Right renal pelvis (tissue), 4 donors: ENCODE measurements around the gene ALG1. TPM values are rescaled to one million over a fixed set of nuclear protein-coding genes. Genes with fewer than 3 reads are reported as not detected.

Experiments
- DNase-seq, 4 donors: peaks; one replicate each; pipeline ENCODE4 v3.0.0-alpha.2; 2013; ENCODE audit warnings: low read depth in 4 of 4, low spot score in 3 of 4, missing footprints in 1 of 4
- polyA plus RNA-seq, 4 donors: library from polyadenylated mRNA; unstranded; fragments of 120-200 nt; gene quantifications; one replicate each; pipeline ENCODE4 v1.2.1, GENCODE V29; 2013; ENCODE audit not compliant: insufficient read length in 4 of 4

The ALG1 gene, protein sequence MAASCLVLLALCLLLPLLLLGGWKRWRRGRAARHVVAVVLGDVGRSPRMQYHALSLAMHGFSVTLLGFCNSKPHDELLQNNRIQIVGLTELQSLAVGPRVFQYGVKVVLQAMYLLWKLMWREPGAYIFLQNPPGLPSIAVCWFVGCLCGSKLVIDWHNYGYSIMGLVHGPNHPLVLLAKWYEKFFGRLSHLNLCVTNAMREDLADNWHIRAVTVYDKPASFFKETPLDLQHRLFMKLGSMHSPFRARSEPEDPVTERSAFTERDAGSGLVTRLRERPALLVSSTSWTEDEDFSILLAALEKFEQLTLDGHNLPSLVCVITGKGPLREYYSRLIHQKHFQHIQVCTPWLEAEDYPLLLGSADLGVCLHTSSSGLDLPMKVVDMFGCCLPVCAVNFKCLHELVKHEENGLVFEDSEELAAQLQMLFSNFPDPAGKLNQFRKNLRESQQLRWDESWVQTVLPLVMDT
- 10 to 100 TPM; 24.3 to 27.2 (median 24.4) TPM for polyA plus RNA-seq

DNA sequence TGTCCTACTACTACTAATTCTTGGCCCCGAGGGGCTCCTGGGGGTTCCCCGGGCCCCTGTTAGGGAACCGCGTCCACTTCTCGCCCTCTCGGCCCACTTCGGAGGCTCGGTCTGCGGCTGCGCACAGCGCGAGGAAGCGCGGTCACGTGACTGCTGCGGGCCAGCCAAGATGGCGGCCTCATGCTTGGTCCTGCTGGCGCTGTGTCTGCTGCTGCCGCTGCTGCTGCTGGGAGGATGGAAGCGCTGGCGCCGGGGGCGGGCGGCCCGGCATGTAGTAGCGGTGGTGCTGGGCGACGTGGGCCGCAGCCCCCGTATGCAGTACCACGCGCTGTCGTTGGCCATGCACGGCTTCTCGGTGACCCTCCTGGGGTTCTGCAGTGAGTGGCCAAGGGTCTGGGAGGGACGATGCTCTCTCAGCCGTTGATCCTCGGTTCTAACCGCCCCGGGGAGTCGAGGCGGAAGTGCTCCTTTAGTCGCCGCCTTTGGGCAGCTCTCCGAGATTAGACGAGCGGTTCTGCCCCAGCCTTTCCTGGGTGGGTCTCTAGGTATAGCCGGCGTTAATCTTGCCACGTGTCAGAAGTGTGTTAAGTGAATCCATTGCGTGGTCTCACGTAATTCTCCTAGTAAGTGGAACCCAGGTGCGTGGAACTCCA, at the start of gene ALG1:
TSS of gene ALG1 (plus strand) at position 163 of the 653 bp plus-strand sequence. CDS start at position 170, 7 bp downstream.
- DNase-seq, result peak; percentile 77 to 84 (median 78)

DNA sequence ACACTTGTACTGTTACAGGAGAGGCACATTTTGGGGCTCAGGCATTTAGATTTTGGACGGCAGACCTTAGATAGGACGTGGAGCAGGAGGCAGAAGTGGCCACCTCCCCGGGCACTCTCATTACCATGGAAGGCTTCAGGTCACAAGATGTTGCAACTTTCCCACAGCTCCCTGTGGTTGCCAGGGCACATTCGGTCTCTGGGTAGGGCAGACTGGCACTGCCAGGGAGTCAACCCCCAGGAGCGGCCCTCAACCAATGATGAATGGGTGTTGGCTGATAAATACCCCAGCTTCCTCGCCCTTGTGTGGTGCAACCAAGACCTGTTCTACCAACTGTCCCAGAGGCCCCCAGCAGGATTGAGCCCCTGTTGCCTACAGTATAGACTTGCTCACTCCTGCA, 49.1 kb upstream of the ALG1 start:
- no peak for DNase-seq

DNA sequence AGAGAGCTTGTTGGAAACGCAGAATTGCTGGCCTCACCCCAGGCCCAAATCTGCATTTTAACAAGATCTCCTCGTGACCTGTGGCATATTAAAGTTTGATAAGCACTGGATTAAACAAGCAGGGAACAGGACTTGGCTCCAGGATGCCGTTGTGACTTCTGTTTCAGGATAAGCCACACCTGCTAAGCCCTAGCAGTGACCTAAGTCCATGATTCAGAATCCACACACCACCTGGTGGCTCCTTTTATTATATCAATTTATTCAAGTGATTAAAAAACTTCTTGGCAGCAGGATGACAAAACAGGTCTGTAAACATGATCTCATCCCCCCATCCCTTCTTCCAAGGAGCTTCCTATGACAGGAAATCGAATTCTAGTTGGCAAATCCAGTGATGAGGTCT, 47.0 kb upstream of the ALG1 start:
- no peak for DNase-seq

DNA sequence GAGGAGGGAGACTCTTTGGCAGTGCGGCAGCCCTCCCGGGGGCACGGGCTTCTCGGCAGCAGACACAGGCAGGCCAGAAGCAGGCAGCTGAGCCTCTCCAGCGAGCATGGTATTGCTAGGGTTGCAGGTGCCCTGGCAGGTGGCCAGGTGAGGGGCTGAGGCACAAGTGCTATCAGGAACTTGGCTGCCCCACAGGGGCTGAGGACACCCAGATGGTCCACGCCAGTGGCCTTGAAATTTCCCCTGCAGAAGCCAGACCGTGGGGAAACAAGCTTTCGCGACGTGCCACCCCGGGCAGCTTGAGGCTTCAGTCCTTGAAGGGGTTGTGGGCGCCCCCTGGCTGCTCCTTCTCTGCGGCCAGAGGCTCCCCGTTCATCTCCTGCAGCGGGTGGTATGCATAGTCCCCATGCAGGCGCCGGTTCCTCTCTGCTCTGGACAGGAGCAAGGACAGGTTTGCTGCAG, 46.4 kb upstream of the ALG1 start:
- DNase-seq, result no peak

DNA sequence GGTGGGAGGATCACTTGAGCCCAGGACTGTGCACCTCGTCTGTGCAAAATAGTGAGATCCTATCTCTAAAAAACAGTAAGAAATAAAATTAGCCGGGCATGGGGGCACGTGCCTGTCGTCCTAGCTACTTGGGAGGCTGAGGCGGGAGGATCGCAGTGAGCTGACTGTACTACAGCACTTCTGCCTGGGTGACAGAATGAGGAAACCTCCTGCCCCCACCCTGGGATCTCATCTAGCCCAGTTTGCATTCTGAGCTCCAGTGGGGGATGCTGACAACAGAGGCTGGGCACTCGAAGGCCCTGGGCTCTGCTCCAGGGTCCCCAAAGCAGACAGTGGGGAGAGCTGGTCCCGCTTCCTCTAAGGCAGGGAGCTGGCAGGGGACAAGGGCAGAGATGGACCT, 45.0 kb upstream of the ALG1 start:
- no peak for DNase-seq

DNA sequence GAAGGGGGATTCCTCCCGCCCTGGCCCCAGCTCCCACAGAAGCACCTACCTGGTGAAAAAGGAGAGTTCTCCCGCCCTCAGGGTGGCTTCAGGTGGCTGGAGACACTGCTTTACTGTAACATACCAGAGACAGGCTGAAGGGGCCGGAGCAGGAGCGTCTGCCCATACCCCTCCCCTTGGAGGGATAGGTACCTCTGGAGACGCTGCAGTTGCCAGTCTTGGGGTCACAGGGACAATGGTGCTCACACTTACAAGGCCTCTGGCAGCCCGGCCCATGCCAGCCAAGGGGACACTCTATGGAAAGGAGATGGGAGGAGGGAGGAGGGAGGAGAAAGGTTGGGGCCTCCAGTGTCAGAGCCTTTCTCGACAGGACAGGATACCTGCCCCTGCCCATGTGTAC, 44.6 kb upstream of the ALG1 start:
- DNase-seq, result no peak

DNA sequence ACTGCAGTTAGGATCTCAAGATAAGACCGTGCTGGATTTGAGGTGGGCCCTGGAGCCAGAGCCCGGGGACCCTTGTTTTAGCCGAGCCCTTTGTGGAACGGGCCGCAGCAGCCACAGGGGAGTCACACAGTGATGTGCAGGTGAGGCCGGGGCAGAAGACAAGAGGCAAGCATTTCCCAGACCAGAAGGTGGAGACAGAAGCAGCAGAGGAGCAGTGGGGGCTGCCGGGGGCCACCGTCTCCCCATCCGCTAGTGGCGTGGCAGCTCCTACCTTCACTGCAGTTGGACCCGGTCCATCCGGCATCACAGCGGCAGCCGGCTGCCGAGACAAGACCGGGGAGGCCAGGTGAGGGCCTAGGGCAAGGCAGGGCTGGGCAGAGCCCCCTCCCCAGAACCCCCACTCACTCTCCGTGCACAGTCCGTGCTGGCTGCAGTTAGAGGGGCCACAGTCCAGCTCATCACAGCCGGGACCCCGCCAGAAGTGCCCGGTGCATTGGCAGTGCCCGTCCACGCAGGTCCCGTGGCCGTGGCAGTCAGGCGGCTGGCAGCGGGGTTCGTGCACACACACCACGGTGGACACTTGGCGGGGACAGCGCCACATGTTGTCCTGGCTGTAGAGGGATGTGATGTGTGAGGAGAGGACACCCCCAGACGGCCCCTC, 43.9 kb upstream of the ALG1 start:
- DNase-seq, result no peak

DNA sequence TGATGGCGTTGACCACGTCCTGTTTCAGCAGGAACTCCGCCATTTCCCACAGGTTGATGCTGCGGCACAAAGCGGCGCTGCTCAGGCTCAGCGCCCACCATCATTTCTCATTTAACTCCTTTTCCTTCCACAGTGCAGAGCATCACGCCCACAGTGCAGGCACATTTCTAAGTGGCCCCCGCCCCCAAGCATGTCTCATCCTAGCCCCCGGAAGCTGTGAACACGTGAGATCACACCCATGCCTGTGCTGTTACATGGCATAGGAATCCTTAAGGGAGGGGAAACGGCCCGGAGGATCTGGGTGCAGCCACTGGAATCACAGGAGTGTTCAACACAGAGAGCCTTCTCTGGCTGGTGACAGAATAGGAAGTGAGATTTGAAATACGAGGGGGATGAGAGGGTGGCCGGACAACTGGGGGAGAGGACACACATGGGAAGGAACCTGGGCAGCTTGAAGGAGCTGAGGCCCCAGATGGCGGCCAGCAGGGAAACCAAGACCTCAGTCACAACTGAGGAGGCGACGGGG, 42.6 kb upstream of the ALG1 start:
- DNase-seq, result no peak

DNA sequence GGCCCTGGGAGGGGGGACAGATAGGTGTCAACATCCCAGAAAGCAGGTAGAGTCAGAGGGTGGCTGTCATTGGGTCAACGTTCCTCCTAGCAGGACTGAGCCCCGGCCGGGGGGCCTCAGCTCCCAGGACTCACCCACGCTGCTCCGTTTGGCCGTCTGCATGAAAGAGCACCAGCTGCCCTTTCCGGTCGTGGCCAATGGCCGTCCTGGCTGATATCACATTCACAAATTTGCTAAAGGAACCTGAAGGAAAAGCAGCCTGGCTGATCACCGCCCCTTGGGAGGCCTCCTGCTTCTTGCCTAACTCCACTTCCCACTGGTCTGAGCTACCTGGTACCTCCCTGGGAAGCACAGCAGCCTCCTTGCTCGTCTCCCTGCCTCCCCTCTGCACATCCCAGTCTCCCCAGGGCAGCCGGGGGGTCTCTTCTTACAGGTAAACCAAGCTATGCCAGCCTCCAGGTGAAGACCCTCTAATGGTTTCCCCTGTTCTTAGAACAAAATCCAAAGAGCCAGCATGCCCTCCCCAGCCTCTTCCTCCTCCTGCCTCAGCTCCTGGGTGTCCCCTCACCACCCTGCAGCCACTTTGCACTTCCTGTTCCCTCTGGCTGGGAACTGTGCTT, 41.3 kb upstream of the ALG1 start:
- no peak for DNase-seq

DNA sequence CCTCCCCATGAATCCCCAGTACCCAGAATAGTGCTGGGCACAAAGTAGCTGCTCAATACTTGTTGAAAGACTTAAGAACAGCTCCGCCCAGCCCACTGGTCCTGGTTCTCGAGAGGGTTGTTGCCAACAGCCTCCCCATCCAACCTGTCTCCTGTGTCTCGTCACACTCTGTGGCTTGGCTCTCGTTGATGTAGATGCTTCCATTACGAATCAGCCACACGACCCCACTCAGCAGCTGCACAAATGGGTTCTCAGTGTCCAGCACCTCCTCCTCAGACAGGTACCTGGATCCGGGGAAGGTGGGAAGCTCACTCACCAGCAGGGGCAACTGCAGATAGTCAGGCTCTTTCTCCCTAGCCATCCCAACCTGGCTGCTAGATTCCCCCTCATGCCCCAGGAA, 40.0 kb upstream of the ALG1 start:
- DNase-seq, result no peak

DNA sequence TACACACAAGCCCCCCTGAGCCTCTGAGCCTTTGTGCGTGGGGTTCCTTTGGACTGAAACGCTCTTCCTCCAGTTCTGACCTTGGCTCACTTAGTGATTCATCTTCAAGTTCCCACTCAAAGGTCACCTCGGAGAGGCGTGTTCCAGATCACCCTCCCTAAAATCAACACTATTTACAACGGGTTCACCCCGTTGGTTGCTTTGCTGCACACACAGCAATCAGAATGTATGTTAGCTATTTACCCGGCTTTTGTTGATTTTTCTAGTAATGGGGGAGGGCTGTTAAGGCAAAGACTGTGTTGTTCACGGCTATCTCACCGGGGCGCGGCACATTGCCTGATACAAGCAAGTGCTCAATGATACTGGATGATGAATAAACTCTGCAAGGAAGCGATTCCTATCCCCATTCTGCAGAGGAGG, 38.9 kb upstream of the ALG1 start:
- DNase-seq, result no peak

DNA sequence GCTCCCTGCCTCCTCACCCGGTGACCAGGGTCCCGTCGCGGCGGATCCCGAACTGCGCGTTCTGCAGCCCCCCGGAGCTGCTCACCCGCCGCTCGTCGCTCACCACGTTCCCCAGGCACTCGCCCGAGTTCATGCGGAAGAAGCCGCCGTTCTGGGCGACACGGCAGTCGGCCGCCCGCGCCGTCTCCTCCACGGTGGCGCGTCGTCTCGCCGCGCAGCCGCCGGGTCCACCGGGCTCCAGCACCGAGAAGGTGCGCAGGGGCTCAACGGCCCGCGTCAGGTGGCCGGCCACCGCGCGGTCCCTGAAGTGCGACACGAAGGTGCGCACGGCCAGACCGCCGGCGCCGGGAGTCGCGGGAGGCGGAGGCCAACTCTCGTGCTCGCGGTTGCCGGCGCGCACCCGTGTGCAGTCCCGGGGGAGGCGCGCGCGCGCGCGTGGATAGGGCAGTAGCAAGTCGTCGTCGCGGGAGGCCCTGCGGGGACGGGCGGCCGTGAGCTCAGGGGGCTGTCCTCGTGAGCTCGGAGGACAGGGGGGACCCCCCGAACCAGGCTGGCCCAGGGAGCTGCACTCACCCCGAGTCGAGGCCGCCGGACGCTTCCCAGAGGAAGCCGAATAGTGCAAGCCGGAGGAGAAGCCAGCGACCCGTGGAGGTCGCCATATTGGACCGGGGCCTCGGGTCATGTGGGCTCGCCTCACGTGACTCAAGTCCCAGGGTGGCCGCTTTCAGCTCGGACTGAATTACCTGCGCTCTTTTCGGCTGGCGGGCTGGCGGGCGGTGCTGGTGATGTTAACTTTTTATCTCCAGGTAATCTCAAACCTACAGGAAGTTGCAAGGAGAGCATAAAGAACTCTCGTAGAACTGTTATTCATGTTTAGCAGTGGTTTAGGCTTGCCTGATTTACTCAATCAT, 38.1 kb upstream of the ALG1 start, which contains the start of gene NAGPA:
TSS of gene NAGPA (minus strand) at position 680 of the 911 bp plus-strand sequence. CDS start at position 659, 21 bp downstream.
- DNase-seq, result peak; percentile 72 to 80 (median 74)

DNA sequence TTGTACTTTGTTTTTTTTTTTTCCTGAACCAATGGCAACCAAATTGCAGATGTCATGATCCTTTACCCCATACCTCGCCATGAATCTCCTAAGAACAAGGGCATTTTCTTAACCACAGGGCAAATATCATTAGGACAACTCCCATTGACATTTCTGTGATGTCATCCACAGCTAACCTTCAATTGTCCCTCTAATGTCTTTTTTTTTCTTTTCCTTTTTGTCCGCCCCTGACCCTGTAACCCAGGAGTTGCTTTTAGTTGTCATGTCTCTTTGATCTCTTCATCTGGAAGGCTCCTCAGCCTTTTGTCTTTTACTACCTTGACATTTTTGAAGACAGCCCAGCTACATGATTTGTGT, 37.5 kb upstream of the ALG1 start:
- DNase-seq, result no peak

DNA sequence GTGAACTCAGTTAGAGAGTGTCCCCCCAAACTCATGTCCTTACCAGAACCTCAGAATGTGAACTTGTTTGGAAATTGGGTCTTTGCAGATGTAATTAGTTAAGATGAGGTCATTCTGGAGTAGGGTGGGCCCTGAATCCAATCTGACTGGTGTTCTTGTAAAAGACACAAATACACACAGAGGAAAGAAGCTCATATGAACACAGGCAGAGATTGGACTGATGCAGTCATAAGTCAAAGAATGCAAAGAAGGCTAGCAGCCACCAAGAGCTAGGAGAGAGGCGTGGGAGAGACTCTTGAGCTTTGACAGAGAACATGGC, 35.8 kb upstream of the ALG1 start:
- no peak for DNase-seq

DNA sequence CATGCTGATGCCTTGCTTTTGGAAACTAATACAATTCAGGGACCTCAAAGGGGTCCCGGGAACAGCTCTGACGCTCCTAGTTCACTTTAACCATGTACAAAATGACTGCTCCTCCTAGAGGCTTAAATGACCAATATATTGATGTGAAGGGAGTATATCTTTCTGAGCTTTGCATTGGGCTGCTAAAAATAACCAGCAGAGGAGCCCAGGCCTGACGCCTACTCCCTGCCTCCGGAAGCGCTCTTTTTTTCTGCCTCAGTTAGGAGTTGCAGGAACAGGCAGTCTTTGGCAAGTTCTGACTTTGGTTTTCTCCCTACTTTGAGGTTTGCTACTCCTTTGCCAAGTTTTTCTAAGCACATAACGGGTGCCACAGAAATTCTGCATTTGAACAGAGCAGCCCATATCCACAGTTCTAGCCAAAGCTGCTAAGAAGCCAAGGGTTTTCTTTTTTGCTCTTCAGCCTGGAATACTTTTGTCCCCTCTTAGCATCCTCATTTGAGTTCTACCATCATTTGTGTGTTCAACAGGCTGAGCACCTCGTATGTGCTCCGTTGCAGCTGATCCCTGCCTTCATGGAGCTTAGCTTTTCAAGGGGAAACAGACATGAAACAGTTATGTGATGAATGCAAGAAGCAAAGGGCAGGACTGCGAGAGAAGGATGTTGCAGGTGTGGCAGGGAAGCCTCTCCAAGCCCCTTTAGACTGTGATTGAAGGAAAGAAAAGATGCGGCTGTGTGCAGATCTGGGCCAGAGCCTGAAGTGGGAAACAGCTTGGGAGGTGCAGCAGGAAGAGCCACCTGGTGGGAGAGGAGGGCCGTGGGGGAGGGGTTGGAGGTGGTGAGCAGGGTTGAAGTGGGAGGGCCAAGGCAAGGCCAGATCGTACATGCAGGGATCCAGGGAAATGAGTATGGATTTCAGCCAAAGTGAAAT, 35.2 kb upstream of the ALG1 start:
- no peak for DNase-seq

DNA sequence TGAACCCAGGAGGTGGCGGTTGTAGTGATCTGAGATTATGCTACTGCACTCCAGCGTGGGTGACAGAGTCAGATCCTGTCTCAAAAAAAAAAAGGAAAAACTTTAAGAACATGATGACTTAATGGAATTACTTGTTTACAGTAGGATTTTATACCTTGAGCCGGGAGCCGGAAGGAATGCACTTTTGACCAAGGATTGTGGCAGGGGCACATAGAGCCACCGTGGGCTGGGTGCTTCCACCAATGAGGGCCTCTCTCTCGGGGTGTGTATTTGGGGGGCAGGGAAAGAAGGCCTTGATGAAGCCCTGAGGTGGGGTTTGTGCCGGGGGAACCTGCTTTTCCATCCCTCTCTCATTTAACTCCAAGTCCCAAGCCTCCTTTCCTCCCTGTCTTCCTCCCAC, 31.2 kb upstream of the ALG1 start:
- no peak for DNase-seq

DNA sequence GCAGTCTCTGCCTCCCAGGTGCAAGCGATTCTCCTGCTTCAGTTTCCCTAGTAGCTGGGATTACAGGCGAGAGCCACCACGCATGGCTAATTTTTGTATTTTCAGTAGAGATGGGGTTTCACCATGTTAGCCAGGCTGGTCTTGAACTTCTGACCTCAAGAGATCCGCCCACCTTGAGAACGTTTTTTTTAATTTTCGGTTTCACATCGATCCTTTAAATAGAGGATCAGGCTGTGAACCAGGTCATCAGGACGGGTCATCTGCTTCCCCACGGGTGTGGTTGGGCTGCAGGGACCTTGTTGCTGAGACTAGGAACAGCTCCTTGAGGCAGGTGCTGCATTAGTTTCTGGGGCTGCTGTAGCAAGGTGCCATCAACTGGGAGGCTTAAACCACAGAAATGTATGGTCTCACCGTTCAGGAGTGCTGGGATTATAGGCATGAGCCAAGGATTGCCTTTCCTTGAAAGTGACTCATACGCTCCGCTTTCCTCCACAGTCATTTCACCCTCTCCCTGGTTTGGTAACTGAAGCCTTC, 30.0 kb upstream of the ALG1 start:
- no peak for DNase-seq

DNA sequence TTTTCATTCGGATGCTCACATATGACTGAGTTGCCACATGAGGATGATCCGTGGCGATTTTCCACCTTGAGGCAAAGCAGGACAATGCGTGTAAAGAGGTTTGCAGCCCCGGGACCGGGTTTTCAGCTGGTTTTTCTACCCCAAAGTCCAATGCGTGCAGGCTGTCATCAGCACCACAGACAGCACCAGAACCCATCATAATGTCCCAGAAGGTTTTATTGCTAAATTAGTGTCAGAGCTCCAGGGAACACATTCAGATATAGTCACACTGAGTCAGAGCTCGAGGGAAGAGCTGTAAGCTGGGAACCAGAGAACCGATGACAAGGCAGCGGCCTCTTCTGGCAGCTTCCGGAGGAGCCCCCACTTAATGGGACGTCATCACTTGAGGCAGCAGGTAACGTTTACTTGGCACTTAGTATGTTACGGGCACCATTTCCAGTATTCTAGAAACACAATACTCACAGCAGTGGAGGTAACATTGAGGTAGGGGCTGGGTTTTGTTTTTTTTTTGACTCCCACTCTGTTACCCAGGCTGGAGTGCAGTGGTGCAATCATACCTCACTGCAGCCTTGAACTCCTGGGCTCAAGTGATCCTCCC, 29.0 kb upstream of the ALG1 start:
- DNase-seq, result no peak
